Measurements from ENCODE around the gene SPATA6L.

- TF ChIP-seq CTCF (IDR thresholded peaks at IDR 0.05) (no peak), POLR2A (IDR thresholded peaks at IDR 0.05) (no peak)
Measured at GRCh38 chr9:4677392-4677791, 11.1 kb upstream of the SPATA6L start.

Measured in thyroid gland (tissue), 4 donors.